Esophagus squamous epithelium (tissue), 5 donors: ENCODE results near the gene SRMS. TPM values are rescaled to one million over a fixed set of nuclear protein-coding genes. Genes with fewer than 3 reads are reported as not detected.
"Not testable (repeated sequence)": the region's sequence is repeated elsewhere in the genome, so short reads cannot be mapped to it uniquely, and the experiment has no call there.

Experiments
- DNase-seq: peaks from one replicate; lab custom pipeline; 2025; lab: John Stamatoyannopoulos, UW
- H3K27ac ChIP-seq, 4 donors: fragments of 200-600 bp; sonication (generic); one replicate each; pipeline ENCODE4 v1.5.1; 2016 to 2019; ENCODE audit warnings: mild to moderate bottlenecking in 1 of 4
- H3K27me3 ChIP-seq, 4 donors: fragments of 200-600 bp; sonication (generic); 1 replicate in 3 of 4; 2 replicates in 1 of 4; pipeline versions ENCODE4 v1.5.1 to v1.6.0; 2017 to 2021; ENCODE audit warnings: antibody characterized with exemption in 1 of 4
- H3K36me3 ChIP-seq, 3 donors: fragments of 200-600 bp; sonication (generic); one replicate each; pipeline ENCODE4 v1.5.1; 2016 to 2019
- H3K4me1 ChIP-seq, 3 donors: fragments of 200-600 bp; sonication (generic); one replicate each; pipeline ENCODE4 v1.5.1; 2017 to 2019
- H3K4me3 ChIP-seq, 4 donors: fragments of 200-600 bp; sonication (generic); 1 replicate in 3 of 4; 2 replicates in 1 of 4; pipeline ENCODE4 v1.5.1; 2016 to 2019; ENCODE audit warnings: mild to moderate bottlenecking in 2 of 4, moderate library complexity in 1 of 4
- H3K9me3 ChIP-seq, 3 donors: fragments of 200-600 bp; sonication (generic); one replicate each; pipeline ENCODE4 v1.5.1; 2016 to 2019
- POLR2A ChIP-seq, 4 donors: fragments of 450-650 bp; IDR thresholded peaks; one replicate each; pipeline ENCODE4 v1.6.1; 2017; ENCODE audit warnings: antibody characterized with exemption in 4 of 4, mild to moderate bottlenecking in 4 of 4, moderate library complexity in 3 of 4
- WGBS, 2 donors: methylation state at CpG; one replicate each; pipeline ENCODE4 v1.1.5; 2018; 5-methylcytosine and 5-hydroxymethylcytosine counted together
- intact Hi-C: fragments of 100-400 bp; cut with DNase I; formaldehyde crosslinking; loops from one replicate; pipeline ENCODE4 v1.15.0; 2022
- total RNA-seq, 4 donors: library from RNA; depleted of rRNA; stranded (reverse); fragments of >200 nt; gene quantifications; one replicate each; pipeline ENCODE4 v1.1.0, GENCODE V29; 2016
- TF ChIP-seq, protein P1 (sequence below), 6 experiments: fragments of 450-650 bp in 4 of 6; fragments of 200-600 bp in 2 of 6; sonication (generic) in 2 of 6; IDR thresholded peaks; one replicate each; pipeline ENCODE4 v1.5.1; 2016 to 2019; ENCODE audit warnings: antibody characterized with exemption in 6 of 6, mild to moderate bottlenecking in 4 of 6, moderate library complexity in 4 of 6
- donor health status: DM: yes; HTN: yes; CAD: no.

Gene SRMS
- total RNA-seq, 4 donors from 2014 or later = not detected

DNA sequence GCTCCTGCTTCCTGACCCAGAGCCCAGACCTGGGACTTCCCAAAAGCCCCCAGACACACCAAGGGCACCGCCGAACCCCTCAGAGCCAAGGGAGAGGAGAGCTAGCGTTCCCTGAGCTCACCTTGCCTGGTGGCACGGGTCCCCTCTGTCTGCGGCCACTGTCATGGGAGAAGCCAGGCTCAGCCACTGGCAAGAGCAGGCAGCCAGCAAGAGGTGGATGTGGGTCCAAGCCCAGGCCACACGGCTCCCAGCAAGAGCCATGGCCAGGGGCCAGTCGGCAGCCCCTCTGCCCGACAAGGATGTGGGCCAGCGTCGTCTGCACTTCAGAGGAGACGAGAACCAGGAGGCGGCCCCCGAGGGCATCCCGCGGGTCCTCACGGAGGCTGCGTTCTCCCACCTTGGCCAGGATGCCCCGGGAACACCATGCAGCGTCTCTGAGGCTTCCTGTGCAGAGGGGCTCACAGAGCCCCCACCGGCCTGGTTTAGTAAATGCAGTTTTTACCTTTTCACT lies 29.1 kb downstream of the SRMS start:
- 92% methylated on average over 12 of the region's 20 CpGs; no CpG with 5 or more reads in 1 of the 2 donors for WGBS, 2 donors
- intact Hi-C loops = no loop called here
- peaks cover 0 to 7% (median 0%) of the 10 kb centered on the region in 4 donors for H3K27me3 ChIP-seq
- no peak for DNase-seq
- H3K36me3 ChIP-seq = peaks cover 4 to 38% (median 7%) of the 10 kb centered on the region in 3 donors
- TF ChIP-seq, protein P1, sequence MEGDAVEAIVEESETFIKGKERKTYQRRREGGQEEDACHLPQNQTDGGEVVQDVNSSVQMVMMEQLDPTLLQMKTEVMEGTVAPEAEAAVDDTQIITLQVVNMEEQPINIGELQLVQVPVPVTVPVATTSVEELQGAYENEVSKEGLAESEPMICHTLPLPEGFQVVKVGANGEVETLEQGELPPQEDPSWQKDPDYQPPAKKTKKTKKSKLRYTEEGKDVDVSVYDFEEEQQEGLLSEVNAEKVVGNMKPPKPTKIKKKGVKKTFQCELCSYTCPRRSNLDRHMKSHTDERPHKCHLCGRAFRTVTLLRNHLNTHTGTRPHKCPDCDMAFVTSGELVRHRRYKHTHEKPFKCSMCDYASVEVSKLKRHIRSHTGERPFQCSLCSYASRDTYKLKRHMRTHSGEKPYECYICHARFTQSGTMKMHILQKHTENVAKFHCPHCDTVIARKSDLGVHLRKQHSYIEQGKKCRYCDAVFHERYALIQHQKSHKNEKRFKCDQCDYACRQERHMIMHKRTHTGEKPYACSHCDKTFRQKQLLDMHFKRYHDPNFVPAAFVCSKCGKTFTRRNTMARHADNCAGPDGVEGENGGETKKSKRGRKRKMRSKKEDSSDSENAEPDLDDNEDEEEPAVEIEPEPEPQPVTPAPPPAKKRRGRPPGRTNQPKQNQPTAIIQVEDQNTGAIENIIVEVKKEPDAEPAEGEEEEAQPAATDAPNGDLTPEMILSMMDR (IDR thresholded peaks at IDR 0.05) = no peak
- no peak for TF ChIP-seq POLR2A (IDR thresholded peaks at IDR 0.05)
- no peak overlapping the region for H3K4me3 ChIP-seq
- H3K27ac ChIP-seq = no peak overlapping the region
- H3K4me1 ChIP-seq = peaks cover 22 to 46% (median 27%) of the 10 kb centered on the region in 3 donors
- H3K9me3 ChIP-seq = no peaks in the 10 kb centered on the region

DNA sequence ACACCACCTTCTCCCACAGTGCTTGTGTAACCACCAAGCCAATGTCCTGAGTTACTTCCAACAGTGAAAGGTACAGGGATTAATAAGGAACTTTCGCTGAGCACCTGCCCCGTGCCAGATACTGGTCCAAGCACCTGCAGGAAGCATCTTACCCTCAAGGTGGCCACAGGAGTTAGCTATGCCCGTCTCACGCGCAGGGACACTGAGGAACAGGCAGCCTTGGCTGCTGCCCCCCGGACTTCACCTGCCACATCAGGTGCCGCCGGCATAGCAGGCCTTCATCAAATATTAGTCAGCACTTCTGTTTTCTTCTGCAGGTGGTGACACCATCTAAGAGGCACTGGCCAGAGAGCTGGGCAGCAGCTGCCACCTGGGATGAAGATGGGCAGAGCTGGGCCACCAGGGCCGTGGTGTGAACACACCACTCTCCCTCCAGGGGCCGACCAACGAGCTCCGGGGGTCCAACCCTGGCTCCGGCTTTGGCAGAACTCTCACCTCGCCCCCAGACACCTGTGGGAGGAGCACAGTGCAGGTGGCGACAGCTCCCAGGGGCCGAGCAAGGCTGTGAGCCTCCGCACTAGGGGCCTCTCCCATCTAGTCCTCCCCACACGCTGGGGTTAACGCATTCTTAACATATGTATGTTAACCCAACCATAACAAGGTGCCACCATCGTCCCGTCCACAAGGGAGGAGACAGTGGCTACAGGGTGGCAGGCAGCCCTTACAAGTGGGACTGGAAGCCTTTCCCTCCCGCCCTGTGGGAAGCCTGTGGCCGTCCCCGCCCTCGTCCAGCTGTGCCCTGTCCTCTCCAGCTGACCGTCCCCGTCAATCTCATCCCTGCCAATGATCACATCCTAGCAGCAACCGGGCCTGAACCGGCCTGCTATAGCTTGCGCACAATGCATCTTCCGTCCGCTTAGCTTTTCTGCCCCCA lies 29.9 kb downstream of the SRMS start:
- Histone ChIP-seq H3K4me1 (peaks cover 18 to 38% (median 25%) of the 10 kb centered on the region in 3 donors), H3K4me3 (no peak overlapping the region), H3K9me3 (no peaks in the 10 kb centered on the region), H3K27ac (no peak overlapping the region), H3K36me3 (peaks cover 0 to 30% (median 0%) of the 10 kb centered on the region in 3 donors), H3K27me3 (peaks cover 0 to 13% (median 0%) of the 10 kb centered on the region in 4 donors)
- intact Hi-C loops = no loop called here
- TF ChIP-seq, protein P1 (IDR thresholded peaks at IDR 0.05) = no peak
- TF ChIP-seq POLR2A (IDR thresholded peaks at IDR 0.05) = no peak
- 86 to 89% methylated on average over 9 to 16 of the region's 32 CpGs for whole genome bisulfite sequencing, 2 donors
- DNase-seq = no peak

DNA sequence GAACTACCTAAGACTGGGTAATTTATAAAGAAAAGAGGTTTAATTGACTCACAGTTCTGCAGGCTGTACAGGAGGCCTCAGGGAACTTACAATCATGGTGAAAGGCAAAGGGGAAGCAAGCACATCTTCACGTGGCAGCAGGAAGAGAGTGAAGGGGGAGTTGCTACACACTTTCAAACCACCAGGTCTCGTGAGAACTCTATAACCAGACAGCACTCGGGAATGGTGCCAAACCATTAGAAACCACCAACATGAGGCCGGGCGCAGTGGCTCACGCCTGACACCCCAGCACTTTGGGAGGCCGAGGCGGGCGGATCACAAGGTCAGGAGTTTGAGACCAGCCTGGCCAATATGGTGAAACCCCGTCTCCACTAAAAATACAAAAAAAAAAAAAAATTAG lies 33.0 kb downstream of the SRMS start:
- Histone ChIP-seq H3K4me1 (peaks cover 4 to 15% (median 7%) of the 10 kb centered on the region in 3 donors), H3K36me3 (peaks cover 0 to 16% (median 0%) of the 10 kb centered on the region in 3 donors), H3K27me3 (peaks cover 0 to 43% (median 0%) of the 10 kb centered on the region in 4 donors)
- DNase-seq, intact Hi-C loops, H3K9me3 ChIP-seq, H3K27ac ChIP-seq, H3K4me3 ChIP-seq: not testable (repeated sequence)
- 42 to 63% methylated on average over 6 to 8 of the region's 10 CpGs for WGBS, 2 donors

DNA sequence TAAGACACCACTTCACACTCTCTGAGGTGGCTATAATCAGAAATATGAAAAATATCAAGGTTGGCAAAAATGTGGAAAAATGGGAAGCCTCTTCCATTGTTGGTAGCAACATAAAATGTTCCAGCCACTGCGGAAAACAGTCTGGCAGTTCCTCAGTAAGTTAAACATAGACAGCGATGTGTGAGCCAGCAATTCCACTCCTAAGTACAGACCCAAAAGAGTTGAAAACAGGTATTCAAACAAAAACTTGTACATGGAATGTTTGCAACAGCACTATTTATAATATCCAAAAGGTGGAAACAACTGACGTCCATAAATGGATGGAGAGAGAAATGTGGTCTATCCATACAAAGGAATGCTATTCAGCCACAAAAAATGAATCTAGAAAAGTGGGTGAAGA lies 34.3 kb downstream of the SRMS start:
- TF ChIP-seq, protein P1 (IDR thresholded peaks at IDR 0.05) = no peak
- no peak for TF ChIP-seq POLR2A (IDR thresholded peaks at IDR 0.05)
- DNase-seq = no peak
- peaks cover 0 to 2% (median 0%) of the 10 kb centered on the region in 3 donors for H3K4me1 ChIP-seq
- 67 to 83% methylated on average over 3 of the region's 3 CpGs for WGBS, 2 donors
- peaks cover 0 to 54% (median 0%) of the 10 kb centered on the region in 4 donors for H3K27me3 ChIP-seq
- intact Hi-C loops = no loop called here
- no peak overlapping the region for H3K4me3 ChIP-seq
- H3K9me3 ChIP-seq = no peaks in the 10 kb centered on the region
- H3K36me3 ChIP-seq = peaks cover 0 to 10% (median 0%) of the 10 kb centered on the region in 3 donors
- no peak overlapping the region for H3K27ac ChIP-seq

DNA sequence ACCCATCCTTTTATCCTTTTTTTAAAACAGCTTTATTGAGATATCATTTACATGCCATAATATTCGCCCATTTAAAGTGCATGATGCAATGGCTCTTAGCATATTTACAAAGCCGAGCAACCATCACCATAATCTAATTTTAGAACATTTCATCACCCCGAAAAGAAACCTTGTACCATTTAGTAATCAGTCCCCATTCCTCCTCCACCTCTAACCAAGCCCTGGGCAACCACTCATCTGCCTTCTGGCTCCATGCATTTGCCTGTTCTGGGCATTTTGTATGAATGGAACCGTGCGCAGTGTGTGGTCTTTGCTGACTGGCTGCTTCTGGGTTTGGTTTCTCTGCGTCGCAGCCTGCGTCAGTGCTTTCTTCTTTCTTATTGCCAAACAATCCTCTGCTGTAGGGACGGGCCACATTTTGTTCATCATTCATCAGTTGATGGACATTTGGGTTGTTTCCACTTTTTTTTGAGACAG lies 38.4 kb downstream of the SRMS start:
- TF ChIP-seq POLR2A (IDR thresholded peaks at IDR 0.05) = no peak
- TF ChIP-seq, protein P1 (IDR thresholded peaks at IDR 0.05) = no peak
- H3K27me3 ChIP-seq = peaks cover 0 to 94% (median 0%) of the 10 kb centered on the region in 4 donors
- WGBS, 2 donors = 70 to 80% methylated on average over 9 of the region's 9 CpGs
- H3K36me3 ChIP-seq = no peaks in the 10 kb centered on the region
- peaks cover 0 to 15% (median 0%) of the 10 kb centered on the region in 3 donors for H3K9me3 ChIP-seq
- H3K4me1 ChIP-seq = no peaks in the 10 kb centered on the region
- no peak overlapping the region for H3K4me3 ChIP-seq
- H3K27ac ChIP-seq = no peak overlapping the region
- no peak for DNase-seq
- intact Hi-C loops = no loop called here
